DOHH2 (cell line): Measurements from ENCODE around the gene RFX4.

Experiments
- H3F3A ChIP-seq: fragments of 200-600 bp; sonication (generic), shearing (Covaris generic); 2 replicates; pipeline ENCODE4 v1.6.0; 2016; ENCODE audit warnings: antibody characterized with exemption, mild to moderate bottlenecking; ENCODE audit not compliant: control insufficient read depth, insufficient read depth
- H3K27ac ChIP-seq: fragments of 200-600 bp; sonication (generic); 2 replicates; pipeline ENCODE4 v1.5.1; 2014; ENCODE audit warnings: low read depth, mild to moderate bottlenecking, low read length, moderate library complexity
- H3K27me3 ChIP-seq: fragments of 200-600 bp; sonication (generic); 2 replicates; pipeline ENCODE4 v1.6.1; 2014; ENCODE audit warnings: mild to moderate bottlenecking, low read length, mixed read lengths; ENCODE audit not compliant: control insufficient read depth
- H3K36me3 ChIP-seq: fragments of 200-600 bp; sonication (generic); 2 replicates; pipeline ENCODE4 v1.6.1; 2014; ENCODE audit warnings: mild to moderate bottlenecking, low read length, moderate library complexity, mixed read lengths; ENCODE audit not compliant: control insufficient read depth
- H3K4me1 ChIP-seq: fragments of 200-600 bp; sonication (generic); 2 replicates; pipeline ENCODE4 v1.6.1; 2014; ENCODE audit warnings: mild to moderate bottlenecking, low read length, mixed read lengths; ENCODE audit not compliant: control insufficient read depth
- H3K4me2 ChIP-seq: fragments of 200-600 bp; sonication (generic); 2 replicates; pipeline ENCODE4 v1.6.0; 2014; ENCODE audit warnings: mild to moderate bottlenecking, low read length, moderate library complexity
- H3K4me3 ChIP-seq: fragments of 200-600 bp; sonication (generic); 2 replicates; pipeline ENCODE4 v1.5.1; 2014; ENCODE audit warnings: mild to moderate bottlenecking, low read length, mixed read lengths
- H3K79me2 ChIP-seq: fragments of 200-600 bp; sonication (generic); 2 replicates; pipeline ENCODE4 v1.6.1; 2014; ENCODE audit warnings: mild to moderate bottlenecking, low read length, mixed read lengths; ENCODE audit not compliant: control insufficient read depth
- H3K9me2 ChIP-seq: fragments of 200-600 bp; sonication (generic); replicated peaks from 2 replicates; pipeline ENCODE4 v1.6.1; 2014; ENCODE audit warnings: mild to moderate bottlenecking, low read length, mixed read lengths; ENCODE audit not compliant: control insufficient read depth
- H3K9me3 ChIP-seq: fragments of 200-600 bp; sonication (generic); 2 replicates; pipeline ENCODE4 v1.6.1; 2014; ENCODE audit warnings: antibody characterized with exemption, low read length, mixed read lengths; ENCODE audit not compliant: control insufficient read depth, insufficient read depth
- H4K20me1 ChIP-seq: fragments of 200-600 bp; sonication (generic); 2 replicates; pipeline ENCODE4 v1.6.0; 2014; ENCODE audit warnings: low read depth, mild to moderate bottlenecking, antibody characterized with exemption, low read length, moderate library complexity; ENCODE audit not compliant: control insufficient read depth, insufficient read depth
- CTCF ChIP-seq: fragments of 200-600 bp; sonication (generic); IDR thresholded peaks from one replicate; pipeline ENCODE4 v1.5.1; 2014; ENCODE audit warnings: antibody characterized with exemption, mild to moderate bottlenecking, low read depth, low read length; ENCODE audit not compliant: poor library complexity, severe bottlenecking
- EZH2phosphoT487 ChIP-seq: fragments of 200-600 bp; sonication (generic); IDR thresholded peaks from 2 replicates; pipeline ENCODE4 v1.6.1; 2017; ENCODE audit warnings: borderline replicate concordance, mild to moderate bottlenecking, antibody characterized with exemption, low read length, moderate library complexity, mixed read lengths

The RFX4 gene

GRCh38 chr12:106645074-106645421 lies 62.2 kb downstream of the RFX4 start:
- no peaks in the 10 kb centered on the region for H3K9me2 ChIP-seq
- H3F3A ChIP-seq = no peaks in the 10 kb centered on the region
- no peak overlapping the region for H3K4me2 ChIP-seq
- H3K4me1 ChIP-seq = no peaks in the 10 kb centered on the region
- no peaks in the 10 kb centered on the region for H4K20me1 ChIP-seq
- no peaks in the 10 kb centered on the region for H3K36me3 ChIP-seq
- H3K79me2 ChIP-seq = no peaks in the 10 kb centered on the region
- no peaks in the 10 kb centered on the region; the same call in 1 of the 2 replicates for H3K27me3 ChIP-seq
- no peak overlapping the region for H3K4me3 ChIP-seq
- no peak overlapping the region for H3K27ac ChIP-seq
- no peaks in the 10 kb centered on the region for H3K9me3 ChIP-seq
- no peak for TF ChIP-seq CTCF
- TF ChIP-seq EZH2phosphoT487 = no peak

GRCh38 chr12:106645465-106646330 lies 62.9 kb downstream of the RFX4 start:
- Histone ChIP-seq H3K27me3 (no peaks in the 10 kb centered on the region), H3F3A (no peaks in the 10 kb centered on the region), H3K36me3 (no peaks in the 10 kb centered on the region), H4K20me1 (no peaks in the 10 kb centered on the region), H3K4me3 (no peak overlapping the region), H3K4me2 (no peak overlapping the region), H3K4me1 (no peaks in the 10 kb centered on the region), H3K27ac (no peak overlapping the region), H3K9me3 (no peaks in the 10 kb centered on the region), H3K79me2 (no peaks in the 10 kb centered on the region), H3K9me2 (no peaks in the 10 kb centered on the region)
- TF ChIP-seq CTCF (no peak), EZH2phosphoT487 (no peak)

DNA sequence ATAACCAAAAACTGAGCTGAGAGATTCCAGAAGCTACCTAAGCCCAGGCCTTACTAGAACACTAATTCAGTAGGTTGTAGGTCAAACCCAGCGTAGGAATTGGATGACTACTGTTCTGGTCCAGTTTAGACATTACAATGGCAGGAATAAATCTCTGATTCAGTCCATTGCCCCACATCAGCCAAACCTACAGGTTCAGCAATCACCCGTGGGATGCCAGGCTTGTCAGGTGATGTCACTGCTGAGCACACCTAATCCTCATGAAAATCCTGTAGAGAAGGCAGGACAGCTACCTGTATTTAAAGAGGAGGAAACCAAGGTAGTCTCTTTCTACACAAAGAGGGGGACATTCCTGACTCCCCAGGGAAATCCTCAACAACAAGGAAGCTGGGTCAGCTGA lies 63.7 kb downstream of the RFX4 start:
- Histone ChIP-seq H3K27me3 (no peaks in the 10 kb centered on the region), H3K36me3 (no peaks in the 10 kb centered on the region), H3K27ac (no peak overlapping the region), H3K4me2 (no peak overlapping the region), H3F3A (no peaks in the 10 kb centered on the region), H3K9me3 (no peaks in the 10 kb centered on the region), H3K4me1 (no peaks in the 10 kb centered on the region), H3K4me3 (no peak overlapping the region), H3K9me2 (no peaks in the 10 kb centered on the region), H3K79me2 (no peaks in the 10 kb centered on the region), H4K20me1 (no peaks in the 10 kb centered on the region)
- TF ChIP-seq CTCF (no peak), EZH2phosphoT487 (no peak)
